PC-3 (cell line): ENCODE results near the gene RNF141.

Experiments used
- EZH2 ChIP-seq: fragments of 300-600 bp; sonication (generic); IDR thresholded peaks from one replicate; pipeline ENCODE4 v1.6.1; 2017; ENCODE audit warnings: antibody characterized with exemption, mild to moderate bottlenecking, low read length; ENCODE audit not compliant: unreplicated experiment
- EZH2phosphoT487 ChIP-seq: fragments of 300-600 bp; sonication (generic); IDR thresholded peaks from 2 replicates; pipeline ENCODE4 v1.6.1; 2018; ENCODE audit warnings: mild to moderate bottlenecking, antibody characterized with exemption, low read length, borderline replicate concordance
- TF ChIP-seq, protein P1 (sequence below): fragments of 300-600 bp; sonication (generic); conservative IDR thresholded peaks from 2 replicates; pipeline ENCODE4 v1.5.1; 2017; ENCODE audit warnings: antibody characterized with exemption, low read depth, mild to moderate bottlenecking, low read length

DNA sequence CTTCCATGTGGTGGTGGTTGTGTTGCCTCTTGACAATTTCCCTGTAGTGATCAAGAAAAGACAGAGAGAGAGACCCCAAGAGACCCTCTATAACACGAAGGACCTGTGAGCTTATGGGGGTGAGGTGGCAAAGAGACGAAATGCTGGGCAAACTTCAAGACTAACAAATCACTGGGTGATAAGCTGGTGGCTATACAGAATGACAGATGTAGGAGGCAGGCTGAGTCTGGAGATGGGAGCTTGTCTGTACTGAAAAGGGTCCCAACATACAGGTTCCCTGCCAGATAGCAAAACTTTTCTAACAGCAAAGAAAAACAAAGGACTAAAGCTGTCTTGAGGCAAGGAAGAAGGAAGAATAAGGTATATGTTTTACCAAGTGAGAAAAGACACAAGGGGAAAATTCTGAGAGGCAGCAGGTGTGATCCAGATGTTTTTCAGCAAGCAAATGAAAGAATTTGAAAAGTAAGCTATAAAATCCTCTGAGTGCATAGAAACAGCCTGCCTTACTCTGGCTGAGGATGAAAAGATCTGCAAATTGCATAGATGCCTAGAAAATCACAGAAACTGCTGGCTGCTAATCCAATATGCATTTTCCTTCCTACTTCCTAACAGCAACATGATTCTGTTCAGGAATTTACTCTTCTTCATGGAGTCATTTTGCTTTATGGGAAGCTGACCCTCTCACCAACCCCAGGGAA, 49.4 kb upstream of the RNF141 start:
- TF ChIP-seq, protein P1, sequence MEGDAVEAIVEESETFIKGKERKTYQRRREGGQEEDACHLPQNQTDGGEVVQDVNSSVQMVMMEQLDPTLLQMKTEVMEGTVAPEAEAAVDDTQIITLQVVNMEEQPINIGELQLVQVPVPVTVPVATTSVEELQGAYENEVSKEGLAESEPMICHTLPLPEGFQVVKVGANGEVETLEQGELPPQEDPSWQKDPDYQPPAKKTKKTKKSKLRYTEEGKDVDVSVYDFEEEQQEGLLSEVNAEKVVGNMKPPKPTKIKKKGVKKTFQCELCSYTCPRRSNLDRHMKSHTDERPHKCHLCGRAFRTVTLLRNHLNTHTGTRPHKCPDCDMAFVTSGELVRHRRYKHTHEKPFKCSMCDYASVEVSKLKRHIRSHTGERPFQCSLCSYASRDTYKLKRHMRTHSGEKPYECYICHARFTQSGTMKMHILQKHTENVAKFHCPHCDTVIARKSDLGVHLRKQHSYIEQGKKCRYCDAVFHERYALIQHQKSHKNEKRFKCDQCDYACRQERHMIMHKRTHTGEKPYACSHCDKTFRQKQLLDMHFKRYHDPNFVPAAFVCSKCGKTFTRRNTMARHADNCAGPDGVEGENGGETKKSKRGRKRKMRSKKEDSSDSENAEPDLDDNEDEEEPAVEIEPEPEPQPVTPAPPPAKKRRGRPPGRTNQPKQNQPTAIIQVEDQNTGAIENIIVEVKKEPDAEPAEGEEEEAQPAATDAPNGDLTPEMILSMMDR = no peak
- TF ChIP-seq EZH2 (no peak), EZH2phosphoT487 (no peak)
